HepG2 (cell line): Measurements from ENCODE around the gene MED25. TPM values are rescaled to one million over a fixed set of nuclear protein-coding genes. Genes with fewer than 3 reads are reported as not detected.

Source experiments
- ATF5 ChIP-seq: sonication (generic); formaldehyde crosslinking; IDR thresholded peaks from 2 replicates; pipeline ENCODE4 v1.4.0; 2020; ENCODE audit warnings: mild to moderate bottlenecking, low read depth, missing genetic modification reagents
- BCL6 ChIP-seq: IDR thresholded peaks from 2 replicates; pipeline ENCODE4 v1.6.1; 2016; ENCODE audit warnings: missing genetic modification reagents, missing compliant biosample characterization
- BHLHE40 ChIP-seq: IDR thresholded peaks from 2 replicates; pipeline ENCODE4 v1.6.1; 2011; ENCODE audit warnings: low read length, improper control_type of control experiment
- ELF4 ChIP-seq: sonication (generic); formaldehyde crosslinking; IDR thresholded peaks from 2 replicates; pipeline ENCODE4 v1.5.0; 2020; ENCODE audit warnings: missing genetic modification reagents, mild to moderate bottlenecking, moderate library complexity, borderline replicate concordance
- GMEB2 ChIP-seq: IDR thresholded peaks from 2 replicates; pipeline ENCODE4 v1.6.1; 2016; ENCODE audit warnings: missing biosample characterization, missing genetic modification reagents, low read depth
- NAIF1 ChIP-seq: sonication (generic); formaldehyde crosslinking; IDR thresholded peaks from 2 replicates; pipeline ENCODE4 v1.5.0; 2020; ENCODE audit warnings: mild to moderate bottlenecking, missing genetic modification reagents, borderline replicate concordance
- NR1H2 ChIP-seq: sonication (generic); formaldehyde crosslinking; IDR thresholded peaks from 2 replicates; pipeline ENCODE4 v1.8.1; 2022; ENCODE audit warnings: low read depth, missing genetic modification reagents, borderline replicate concordance
- PCBP1 ChIP-seq: fragments of 200-400 bp; formaldehyde crosslinking; IDR thresholded peaks from 2 replicates; pipeline ENCODE4 v1.6.1; 2017; ENCODE audit warnings: mild to moderate bottlenecking, low read depth, low read length, borderline replicate concordance
- POLR2AphosphoS2 ChIP-seq: IDR thresholded peaks from 2 replicates; pipeline ENCODE4 v1.6.1; 2011; ENCODE audit warnings: low read depth, low read length, improper control_type of control experiment
- PPARG ChIP-seq: conservative IDR thresholded peaks from 2 replicates; pipeline ENCODE4 v1.6.1; 2016; ENCODE audit warnings: missing biosample characterization, missing genetic modification reagents
- RFXAP ChIP-seq: sonication (generic); formaldehyde crosslinking; IDR thresholded peaks from 2 replicates; pipeline ENCODE4 v1.4.0; 2020; ENCODE audit warnings: missing genetic modification reagents, borderline replicate concordance
- SRSF1 ChIP-seq: fragments of 200-400 bp; formaldehyde crosslinking; optimal IDR thresholded peaks from 2 replicates; pipeline ENCODE3; 2017; ENCODE audit warnings: mild to moderate bottlenecking, low read depth, low read length, moderate library complexity
- SUZ12 ChIP-seq: fragments of 150-350 bp; IDR thresholded peaks from 2 replicates; pipeline ENCODE4 v1.6.1; 2014; ENCODE audit warnings: low read depth, low read length
- TBX3 ChIP-seq: fragments of 450-650 bp; IDR thresholded peaks from 2 replicates; pipeline ENCODE4 v1.6.1; 2017; ENCODE audit warnings: antibody characterized with exemption, mild to moderate bottlenecking, inconsistent platforms, borderline replicate concordance
- TFDP2 ChIP-seq: sonication (generic); formaldehyde crosslinking; IDR thresholded peaks from 2 replicates; pipeline ENCODE4 v1.4.0; 2020; ENCODE audit warnings: missing genetic modification reagents
- TOPORS ChIP-seq: sonication (generic); formaldehyde crosslinking; IDR thresholded peaks from 2 replicates; pipeline ENCODE4 v1.8.0; 2023; ENCODE audit warnings: mild to moderate bottlenecking, missing genetic modification reagents
- XBP1 ChIP-seq: sonication (generic); formaldehyde crosslinking; IDR thresholded peaks from 2 replicates; pipeline ENCODE4 v1.5.0; 2020; ENCODE audit warnings: missing genetic modification reagents
- ZFP90 ChIP-seq: sonication (generic); formaldehyde crosslinking; IDR thresholded peaks from 2 replicates; pipeline ENCODE4 v1.8.0; 2022; ENCODE audit warnings: missing genetic modification reagents, mild to moderate bottlenecking, inconsistent platforms, borderline replicate concordance
- ZKSCAN8 ChIP-seq: IDR thresholded peaks from 2 replicates; pipeline ENCODE4 v1.6.1; 2016; ENCODE audit warnings: borderline replicate concordance, missing genetic modification reagents, missing compliant biosample characterization
- ZMAT5 ChIP-seq: sonication (generic); formaldehyde crosslinking; IDR thresholded peaks from 2 replicates; pipeline ENCODE4 v1.5.0; 2020; ENCODE audit warnings: mild to moderate bottlenecking, low read depth, missing genetic modification reagents, borderline replicate concordance
- ZNF572 ChIP-seq: sonication (generic); formaldehyde crosslinking; IDR thresholded peaks from 2 replicates; pipeline ENCODE4 v1.5.1; 2020; ENCODE audit warnings: mild to moderate bottlenecking, missing genetic modification reagents
- ZNF674 ChIP-seq: sonication (generic); formaldehyde crosslinking; IDR thresholded peaks from 2 replicates; pipeline ENCODE4 v1.5.0; 2020; ENCODE audit warnings: low read depth, mild to moderate bottlenecking, missing genetic modification reagents
- ZNF746 ChIP-seq: sonication (generic); formaldehyde crosslinking; IDR thresholded peaks from 2 replicates; pipeline ENCODE4 v1.8.0; 2022; ENCODE audit warnings: mild to moderate bottlenecking, missing genetic modification reagents
- ZNF781 ChIP-seq: sonication (generic); formaldehyde crosslinking; IDR thresholded peaks from 2 replicates; pipeline ENCODE4 v1.5.1; 2020; ENCODE audit warnings: borderline replicate concordance, mild to moderate bottlenecking, missing genetic modification reagents; ENCODE audit errors: not compliant biosample characterization
- ZNF883 ChIP-seq: sonication (generic); formaldehyde crosslinking; IDR thresholded peaks from 2 replicates; pipeline ENCODE4 v1.5.1; 2020; ENCODE audit warnings: mild to moderate bottlenecking, missing genetic modification reagents; ENCODE audit errors: not compliant biosample characterization
- ZNF891 ChIP-seq: sonication (generic); formaldehyde crosslinking; IDR thresholded peaks from 2 replicates; pipeline ENCODE4 v1.5.0; 2020; ENCODE audit warnings: mild to moderate bottlenecking, missing genetic modification reagents
- polyA plus RNA-seq, 8 experiments: library from polyadenylated mRNA; depleted of rRNA in 3 of 8; stranded (reverse) in 7 of 8; unstranded in 1 of 8; fragments of >200 nt; fragmentation: Illumina TruSeq in 4 of 8; extraction: Trizol in 4 of 8; gene quantifications; 2 replicates each; pipeline versions ENCODE4 v1.2.1 to v1.2.3, GENCODE V29; 2011 to 2016; ENCODE audit warnings: low read depth in 4 of 8, missing spikeins in 1 of 8, mixed read lengths in 1 of 8; ENCODE audit not compliant: insufficient read depth in 1 of 8
- total RNA-seq, 5 experiments: library from RNA; depleted of rRNA; stranded (reverse); fragments of >200 nt; fragmentation: Illumina TruSeq; extraction: Trizol; gene quantifications; 2 replicates each; pipeline ENCODE4 v1.2.3, GENCODE V29; 2016; ENCODE audit warnings: low read depth in 1 of 5

The MED25 gene
- total and polyA plus RNA-seq, 2 of the 13 experiments (the other 11 are each of a cell fraction or from before 2014, with no cell fraction given): 11.1 to 15.1 TPM

GRCh38 chr19:49850487-49851342 lies 32.6 kb downstream of the MED25 start, which contains the start of gene PTOV1 (continued):
- TF ChIP-seq ZNF781: peak; percentile 70
- TF ChIP-seq BCL6 (CRISPR knock-in tag): 0 out of 2 replicates have a peak, but pooled peaks have one; percentile 32
- TF ChIP-seq ELF4 (CRISPR knock-in tag): no peak
- TF ChIP-seq ZMAT5 (CRISPR knock-in tag): no peak
- peak; percentile 48; the same call in 1 of the 2 replicates for TF ChIP-seq ZNF674 (CRISPR knock-in tag)
- TF ChIP-seq ZFP90 (CRISPR knock-in tag): no peak
- TF ChIP-seq ZNF746 (CRISPR knock-in tag): no peak
- peak; percentile 96 for TF ChIP-seq BHLHE40
- TF ChIP-seq ZNF891 (CRISPR knock-in tag): no peak
- peak; percentile 23; the same call in 1 of the 2 replicates for TF ChIP-seq PPARG (CRISPR knock-in tag)
- 0 out of 2 replicates have a peak, but pooled peaks have one; percentile 48 for TF ChIP-seq RFXAP (CRISPR knock-in tag)
- TF ChIP-seq ATF5 (CRISPR knock-in tag): 0 out of 2 replicates have a peak, but pooled peaks have one; percentile 77
- TF ChIP-seq PCBP1: no peak
- TF ChIP-seq XBP1 (CRISPR knock-in tag): 0 out of 2 replicates have a peak, but pooled peaks have one; percentile 48
- TF ChIP-seq ZKSCAN8 (CRISPR knock-in tag): no peak
- no peak for TF ChIP-seq GMEB2 (CRISPR knock-in tag)
- TF ChIP-seq SRSF1: no peak
- TF ChIP-seq TBX3: no peak
- peak; percentile 67 for TF ChIP-seq ZNF883 (CRISPR knock-in tag)
- no peak for TF ChIP-seq NR1H2 (CRISPR knock-in tag)
- peak; percentile 74; the same call in 1 of the 2 replicates for TF ChIP-seq TFDP2 (CRISPR knock-in tag)
- no peak for TF ChIP-seq NAIF1 (CRISPR knock-in tag)
- TF ChIP-seq ZNF572 (CRISPR knock-in tag): no peak
- TF ChIP-seq POLR2AphosphoS2: no peak
- peak; percentile 68 for TF ChIP-seq SUZ12
- no peak; the same call in 1 of the 2 replicates for TF ChIP-seq TOPORS (CRISPR knock-in tag)
